Measurements from ENCODE around the gene MYZAP.
"Not testable (repeated sequence)": the region's sequence is repeated elsewhere in the genome, so short reads cannot be mapped to it uniquely, and the experiment has no call there.

MYZAP gene

GRCh38 chr15:57604507-57604906, 12.8 kb downstream of the MYZAP start:
- DNase-seq (no peak), ATAC-seq (replicated peaks) (no peak)
- H3K9me3 Mint-ChIP-seq = no peaks in the 10 kb centered on the region
- no peaks in the 10 kb centered on the region for H3K4me1 Mint-ChIP-seq (ENCODE audit: low read depth in 2 of 2)
- H3K27ac Mint-ChIP-seq = no peak overlapping the region
- peaks cover 38 to 45% of the 10 kb centered on the region in 2 donors for H3K27me3 Mint-ChIP-seq
- no peak overlapping the region for H3K4me3 Mint-ChIP-seq
- H3K36me3 Mint-ChIP-seq (ENCODE audit: insufficient read depth) = no peaks in the 10 kb centered on the region

- Mint-ChIP-seq H3K36me3 (ENCODE audit: insufficient read depth) (no peaks in the 10 kb centered on the region), H3K27ac (no peak overlapping the region), H3K9me3 (no peaks in the 10 kb centered on the region), H3K4me1 (ENCODE audit: low read depth in 2 of 2) (no peaks in the 10 kb centered on the region), H3K27me3 (peaks cover 38 to 44% of the 10 kb centered on the region in 2 donors), H3K4me3 (no peak overlapping the region)
- no peak for ATAC-seq (replicated peaks)
- no peak for DNase-seq
Observed at GRCh38 chr15:57605491-57605890, 13.8 kb downstream of the MYZAP start.

- ATAC-seq (replicated peaks) (no peak), DNase-seq (no peak)
- Mint-ChIP-seq H3K36me3 (ENCODE audit: insufficient read depth) (no peaks in the 10 kb centered on the region), H3K9me3 (no peaks in the 10 kb centered on the region), H3K4me3 (no peak overlapping the region), H3K27me3 (peaks cover 41 to 42% of the 10 kb centered on the region in 2 donors), H3K4me1 (ENCODE audit: low read depth in 2 of 2) (no peaks in the 10 kb centered on the region), H3K27ac (no peak overlapping the region)
Observed at GRCh38 chr15:57606048-57606447, 14.3 kb downstream of the MYZAP start.

GRCh38 chr15:57606816-57607215, 15.1 kb downstream of the MYZAP start:
- no peaks in the 10 kb centered on the region for H3K9me3 Mint-ChIP-seq
- no peaks in the 10 kb centered on the region for H3K36me3 Mint-ChIP-seq (ENCODE audit: insufficient read depth)
- H3K4me1 Mint-ChIP-seq (ENCODE audit: low read depth in 2 of 2) = no peaks in the 10 kb centered on the region
- H3K4me3 Mint-ChIP-seq = no peak overlapping the region
- H3K27ac Mint-ChIP-seq = no peak overlapping the region
- ATAC-seq (replicated peaks) = no peak
- no peak for DNase-seq
- H3K27me3 Mint-ChIP-seq = peaks cover 35% of the 10 kb centered on the region in 2 donors

- DNase-seq = no peak
- H3K36me3 Mint-ChIP-seq (ENCODE audit: insufficient read depth) = no peaks in the 10 kb centered on the region
- no peak for ATAC-seq (replicated peaks)
- no peaks in the 10 kb centered on the region for H3K9me3 Mint-ChIP-seq
- no peaks in the 10 kb centered on the region for H3K4me1 Mint-ChIP-seq (ENCODE audit: low read depth in 2 of 2)
- peaks cover 30 to 35% of the 10 kb centered on the region in 2 donors for H3K27me3 Mint-ChIP-seq
- H3K4me3 Mint-ChIP-seq = no peak overlapping the region
- H3K27ac Mint-ChIP-seq = no peak overlapping the region
Observed at GRCh38 chr15:57607570-57608000, 15.9 kb downstream of the MYZAP start.

GRCh38 chr15:57609805-57610529, 18.3 kb downstream of the MYZAP start:
- no peak overlapping the region for H3K27ac Mint-ChIP-seq
- no peaks in the 10 kb centered on the region for H3K36me3 Mint-ChIP-seq (ENCODE audit: insufficient read depth)
- no peak overlapping the region for H3K4me3 Mint-ChIP-seq
- H3K9me3 Mint-ChIP-seq = no peaks in the 10 kb centered on the region
- H3K4me1 Mint-ChIP-seq (ENCODE audit: low read depth in 2 of 2) = no peaks in the 10 kb centered on the region
- ATAC-seq (replicated peaks) (no peak), DNase-seq (no peak)
- H3K27me3 Mint-ChIP-seq = peaks cover 12 to 36% of the 10 kb centered on the region in 2 donors

- DNase-seq = no peak
- no peak overlapping the region for H3K4me3 Mint-ChIP-seq
Observed at GRCh38 chr15:57611123-57611522, 19.4 kb downstream of the MYZAP start.

GRCh38 chr15:57611938-57612337, 20.2 kb downstream of the MYZAP start:
- no peaks in the 10 kb centered on the region for H3K4me1 Mint-ChIP-seq (ENCODE audit: low read depth in 2 of 2)
- ATAC-seq (replicated peaks) = no peak
- no peak overlapping the region for H3K4me3 Mint-ChIP-seq

More at GRCh38 chr15:57611123-57611522, 19.4 kb downstream of the MYZAP start:
- H3K36me3 Mint-ChIP-seq (ENCODE audit: insufficient read depth) = no peaks in the 10 kb centered on the region
- peaks cover 19 to 32% of the 10 kb centered on the region in 2 donors for H3K27me3 Mint-ChIP-seq
- H3K27ac Mint-ChIP-seq = no peak overlapping the region
- no peaks in the 10 kb centered on the region for H3K4me1 Mint-ChIP-seq (ENCODE audit: low read depth in 2 of 2)
- no peaks in the 10 kb centered on the region for H3K9me3 Mint-ChIP-seq
- no peak for ATAC-seq (replicated peaks)

GRCh38 chr15:57614241-57614640, 22.5 kb downstream of the MYZAP start:
- ATAC-seq (replicated peaks) (no peak), DNase-seq (no peak)
- Mint-ChIP-seq H3K36me3 (ENCODE audit: insufficient read depth) (no peaks in the 10 kb centered on the region), H3K27ac (no peak overlapping the region), H3K9me3 (no peaks in the 10 kb centered on the region), H3K4me3 (no peak overlapping the region), H3K4me1 (ENCODE audit: low read depth in 2 of 2) (no peaks in the 10 kb centered on the region), H3K27me3 (peaks cover 22 to 34% of the 10 kb centered on the region in 2 donors)

More at GRCh38 chr15:57611938-57612337, 20.2 kb downstream of the MYZAP start:
- Mint-ChIP-seq H3K36me3 (ENCODE audit: insufficient read depth) (no peaks in the 10 kb centered on the region), H3K9me3 (no peaks in the 10 kb centered on the region), H3K27ac (no peak overlapping the region), H3K27me3 (peaks cover 18 to 28% of the 10 kb centered on the region in 2 donors)
- no peak for DNase-seq

GRCh38 chr15:57615951-57616496, 24.3 kb downstream of the MYZAP start:
- ATAC-seq (replicated peaks); H3K36me3 Mint-ChIP-seq (ENCODE audit: insufficient read depth); H3K4me1 Mint-ChIP-seq (ENCODE audit: low read depth in 2 of 2); H3K27ac Mint-ChIP-seq; DNase-seq; H3K4me3 Mint-ChIP-seq; H3K9me3 Mint-ChIP-seq: not testable (repeated sequence)
- peaks cover 34 to 41% of the 10 kb centered on the region in 2 donors for H3K27me3 Mint-ChIP-seq

- no peaks in the 10 kb centered on the region for H3K4me1 Mint-ChIP-seq (ENCODE audit: low read depth in 2 of 2)
- H3K27me3 Mint-ChIP-seq = peaks cover 44 to 49% of the 10 kb centered on the region in 2 donors
- H3K4me3 Mint-ChIP-seq = no peak overlapping the region
- no peak overlapping the region for H3K27ac Mint-ChIP-seq
- ATAC-seq (replicated peaks) (no peak), DNase-seq (no peak)
- H3K9me3 Mint-ChIP-seq = no peaks in the 10 kb centered on the region
- H3K36me3 Mint-ChIP-seq (ENCODE audit: insufficient read depth) = no peaks in the 10 kb centered on the region
Observed at GRCh38 chr15:57618325-57618724, 26.6 kb downstream of the MYZAP start.

GRCh38 chr15:57619746-57620145, 28.0 kb downstream of the MYZAP start:
- Mint-ChIP-seq H3K4me1 (ENCODE audit: low read depth in 2 of 2) (no peaks in the 10 kb centered on the region), H3K4me3 (no peak overlapping the region), H3K27me3 (peaks cover 39 to 43% of the 10 kb centered on the region in 2 donors), H3K9me3 (no peaks in the 10 kb centered on the region), H3K36me3 (ENCODE audit: insufficient read depth) (no peaks in the 10 kb centered on the region), H3K27ac (no peak overlapping the region)
- no peak for ATAC-seq (replicated peaks)
- no peak for DNase-seq

- H3K4me1 Mint-ChIP-seq (ENCODE audit: low read depth in 2 of 2) = no peaks in the 10 kb centered on the region
- no peak for ATAC-seq (replicated peaks)
Observed at GRCh38 chr15:57624730-57625129, 33.0 kb downstream of the MYZAP start.

More at GRCh38 chr15:57624730-57625129, 33.0 kb downstream of the MYZAP start:
- Mint-ChIP-seq H3K9me3 (no peaks in the 10 kb centered on the region), H3K27me3 (peaks cover 27 to 51% of the 10 kb centered on the region in 2 donors), H3K4me3 (no peak overlapping the region), H3K36me3 (ENCODE audit: insufficient read depth) (no peaks in the 10 kb centered on the region), H3K27ac (no peak overlapping the region)
- DNase-seq = no peak

Data from effector memory CD8-positive, alpha-beta T cell (primary cell).